Activated naive CD4-positive, alpha-beta T cell treated with anti-CD3 and anti-CD28 coated beads for 36 hours (primary cell): ENCODE measurements around the gene PQBP1. TPM values are rescaled to one million over a fixed set of nuclear protein-coding genes. Genes with fewer than 3 reads are reported as not detected.

Experiments used
- CTCF ChIA-PET: fragments of 350-600 bp; sonication (Branson Sonifier 250); formaldehyde crosslinking; loops from one replicate; lab custom pipeline; 2021; ENCODE audit warnings: antibody characterized with exemption; lab: Charles Lee
- DNase-seq: peaks from one replicate; pipeline ENCODE4 v3.0.0-alpha.2; 2020
- H3K27ac Mint-ChIP-seq: one replicate; pipeline ENCODE4 v1.8.0; 2021; ENCODE audit warnings: mild to moderate bottlenecking, mixed read lengths
- H3K27me3 Mint-ChIP-seq: one replicate; pipeline ENCODE4 v1.8.0; 2021; ENCODE audit warnings: low read depth, mixed read lengths
- H3K36me3 Mint-ChIP-seq: one replicate; pipeline ENCODE4 v1.8.0; 2021; ENCODE audit warnings: low read depth, mixed read lengths
- H3K4me1 Mint-ChIP-seq: one replicate; pipeline ENCODE4 v1.8.0; 2021; ENCODE audit warnings: low read depth, mixed read lengths
- H3K4me3 Mint-ChIP-seq: one replicate; pipeline ENCODE4 v1.8.0; 2021; ENCODE audit warnings: mild to moderate bottlenecking, moderate library complexity, mixed read lengths
- H3K9me3 Mint-ChIP-seq: one replicate; pipeline ENCODE4 v1.8.0; 2021; ENCODE audit warnings: mixed read lengths
- intact Hi-C: fragments of 100-400 bp; cut with micrococcal nuclease; formaldehyde crosslinking; loops from one replicate; pipeline ENCODE4 v1.15.1; 2023
- total RNA-seq, 2 experiments: library from RNA; stranded (reverse); gene quantifications; one replicate each; pipeline ENCODE4 v1.2.3, GENCODE V29; 2021

The PQBP1 gene
- total RNA-seq, 2 experiments from 2014 or later = 86.8 to 94.5 TPM

GRCh38 chrX:48914593-48915493 is 17.1 kb downstream of the PQBP1 start:
- Mint-ChIP-seq H3K27me3 (peaks cover 11% of the 10 kb centered on the region), H3K27ac (peak overlapping the region; percentile 99), H3K9me3 (no peaks in the 10 kb centered on the region), H3K4me1 (peaks cover 34% of the 10 kb centered on the region), H3K36me3 (peaks cover 82% of the 10 kb centered on the region), H3K4me3 (peak overlapping the region; percentile 95)
- no peak for DNase-seq
- CTCF ChIA-PET = interaction anchor here (1.5 to 1.6 kb wide), 4 partner anchors 22 to 31 kb away, joined by 4 to 7 read pairs (median 5); no protein-coding TSS in a partner anchor
- intact Hi-C loops = loop anchor here (5.0 kb wide), 3 partner anchors 32 to 113 kb away; partner anchors contain the start of genes GRIPAP1 and HDAC6

DNA sequence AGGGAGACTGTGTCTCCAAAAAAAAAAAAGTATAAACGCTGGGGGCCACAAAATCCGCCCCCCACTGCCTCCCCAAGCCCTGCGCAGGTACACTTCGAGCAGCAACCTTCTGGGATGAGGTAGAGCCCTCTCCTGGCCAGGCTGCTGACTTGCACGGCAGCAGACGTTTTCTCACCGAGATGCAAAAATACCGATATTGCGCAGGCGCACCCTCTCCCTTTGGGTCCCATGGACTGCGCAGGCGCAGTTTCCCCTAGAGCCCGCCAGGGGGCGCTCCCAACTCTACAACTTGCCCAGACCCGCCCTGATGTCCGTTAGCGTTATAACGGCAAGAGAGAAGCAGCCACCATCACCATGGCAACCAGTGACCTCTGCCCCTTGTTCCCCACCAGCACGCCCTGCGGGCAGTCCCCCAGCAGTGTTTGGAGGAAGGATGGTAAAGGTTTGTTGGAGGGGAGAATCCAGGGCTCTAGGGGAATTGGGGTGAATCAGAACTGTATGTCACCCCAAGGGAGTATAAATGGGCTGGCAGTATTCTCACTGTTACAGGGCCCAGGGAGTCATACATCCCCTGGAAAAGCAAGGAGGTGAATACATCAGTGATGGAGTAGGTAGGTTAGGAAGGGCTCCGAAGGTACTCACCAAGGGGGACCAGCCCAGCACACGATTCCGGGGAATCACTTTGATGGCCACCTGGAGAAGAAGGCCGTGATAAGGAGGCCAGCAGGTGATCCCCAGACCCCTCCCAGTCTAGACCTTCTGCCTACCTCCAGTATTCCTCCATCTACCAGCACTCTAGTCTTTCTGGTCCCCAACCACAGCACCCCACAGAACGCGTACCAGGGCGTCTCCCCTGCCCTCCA is 19.6 kb downstream of the PQBP1 start:
- peak; percentile 92 for DNase-seq
- Mint-ChIP-seq H3K9me3 (no peaks in the 10 kb centered on the region), H3K4me3 (peak overlapping the region; percentile 95), H3K4me1 (peaks cover 39% of the 10 kb centered on the region), H3K27me3 (peaks cover 2% of the 10 kb centered on the region), H3K27ac (peak overlapping the region; percentile 99), H3K36me3 (peaks cover 77% of the 10 kb centered on the region)
- CTCF ChIA-PET = interaction anchor here (0.7 to 1.6 kb wide), 2 partner anchors 20 to 187 kb away, joined by 3 read pairs; partner anchors contain the start of genes PQBP1 and TIMM17B
- intact Hi-C loops = loop anchor here (5.0 kb wide), 1 partner anchor 115 kb away; the partner anchor contains the start of gene HDAC6

GRCh38 chrX:48918301-48918642 is 20.5 kb downstream of the PQBP1 start:
- Mint-ChIP-seq H3K4me3 (peak overlapping the region; percentile 95), H3K27me3 (peaks cover 2% of the 10 kb centered on the region), H3K4me1 (peaks cover 40% of the 10 kb centered on the region), H3K27ac (peak overlapping the region; percentile 99), H3K36me3 (peaks cover 74% of the 10 kb centered on the region), H3K9me3 (no peaks in the 10 kb centered on the region)
- intact Hi-C loops = loop anchor here (5.0 kb wide), 1 partner anchor 116 kb away; the partner anchor contains the start of gene HDAC6
- CTCF ChIA-PET = no interaction called here
- no peak for DNase-seq

GRCh38 chrX:48918643-48919340 is 21.1 kb downstream of the PQBP1 start, which contains the start of gene PIM2:
Gene PIM2, minus strand, starts transcription at chrX:48919024. Its CDS starts 190 bp downstream, at chrX:48918834.
- CTCF ChIA-PET = interaction anchor here (0.6 to 3.7 kb wide), 3 partner anchors 21 to 26 kb away, joined by 3 to 42 read pairs (median 4); partner anchors contain the start of genes PQBP1 and TIMM17B
- peaks cover 38% of the 10 kb centered on the region for H3K4me1 Mint-ChIP-seq
- intact Hi-C loops = loop anchor here (1.0 to 5.0 kb wide), 5 partner anchors 19 to 125 kb away; partner anchors contain the start of genes HDAC6, PQBP1, TFE3 and TIMM17B
- peaks cover 2% of the 10 kb centered on the region for H3K27me3 Mint-ChIP-seq
- peak within 1 kb of the TSS; percentile 99 for H3K27ac Mint-ChIP-seq
- no peaks in the 10 kb centered on the region for H3K9me3 Mint-ChIP-seq
- peak within 1 kb of the TSS; percentile 95 for H3K4me3 Mint-ChIP-seq
- peaks cover 70% of the 10 kb centered on the region for H3K36me3 Mint-ChIP-seq
- DNase-seq = peak; percentile 94

DNA sequence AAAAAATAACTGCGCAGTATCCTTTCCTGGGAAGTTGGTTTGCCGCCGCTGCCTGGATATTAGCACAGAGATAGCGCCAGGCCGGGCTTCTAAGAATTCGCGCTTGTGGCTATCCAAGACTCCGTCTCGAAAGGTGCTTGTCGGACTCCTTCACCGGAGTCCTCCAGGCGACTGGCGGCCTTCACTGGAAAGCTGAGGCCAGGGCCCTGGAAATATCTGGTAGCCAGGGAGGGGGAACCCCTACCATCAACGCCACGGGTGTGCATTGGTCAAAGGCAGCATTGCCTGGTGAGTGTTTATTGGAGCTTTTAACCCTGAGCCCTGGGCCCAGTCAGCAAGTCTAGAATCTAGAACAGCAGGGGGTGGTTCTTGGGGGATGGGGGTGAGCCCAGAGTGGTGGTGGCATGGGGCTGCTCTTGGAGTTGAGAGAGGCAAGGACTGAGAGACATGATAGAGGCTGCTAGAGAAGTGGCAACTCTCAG is 21.7 kb downstream of the PQBP1 start:
- H3K27ac Mint-ChIP-seq = peak overlapping the region; percentile 99
- H3K9me3 Mint-ChIP-seq = no peaks in the 10 kb centered on the region
- peaks cover 2% of the 10 kb centered on the region for H3K27me3 Mint-ChIP-seq
- H3K4me3 Mint-ChIP-seq = peak overlapping the region; percentile 95
- peak; percentile 71 for DNase-seq
- peaks cover 68% of the 10 kb centered on the region for H3K36me3 Mint-ChIP-seq
- intact Hi-C loops = loop anchor here (1.0 to 5.0 kb wide), 5 partner anchors 18 to 124 kb away; partner anchors contain the start of genes HDAC6, PQBP1, TFE3 and TIMM17B
- CTCF ChIA-PET = interaction anchor here (0.6 to 3.7 kb wide), 3 partner anchors 21 to 26 kb away, joined by 3 to 42 read pairs (median 4); partner anchors contain the start of genes PQBP1 and TIMM17B
- peaks cover 37% of the 10 kb centered on the region for H3K4me1 Mint-ChIP-seq

- intact Hi-C loops = loop anchor here (1.0 to 5.0 kb wide), 5 partner anchors 17 to 123 kb away; partner anchors contain the start of genes HDAC6, PQBP1, TFE3 and TIMM17B
- Mint-ChIP-seq H3K4me3 (peak overlapping the region; percentile 95), H3K27ac (peak overlapping the region; percentile 99), H3K9me3 (no peaks in the 10 kb centered on the region), H3K27me3 (peaks cover 2% of the 10 kb centered on the region), H3K4me1 (peaks cover 35% of the 10 kb centered on the region), H3K36me3 (peaks cover 63% of the 10 kb centered on the region)
- DNase-seq = peak; percentile 67
- CTCF ChIA-PET = interaction anchor here (1.0 to 3.7 kb wide), 3 partner anchors 15 to 25 kb away, joined by 4 to 42 read pairs (median 4); no protein-coding TSS in a partner anchor
Measured at GRCh38 chrX:48919947-48920717, 22.4 kb downstream of the PQBP1 start.

DNA sequence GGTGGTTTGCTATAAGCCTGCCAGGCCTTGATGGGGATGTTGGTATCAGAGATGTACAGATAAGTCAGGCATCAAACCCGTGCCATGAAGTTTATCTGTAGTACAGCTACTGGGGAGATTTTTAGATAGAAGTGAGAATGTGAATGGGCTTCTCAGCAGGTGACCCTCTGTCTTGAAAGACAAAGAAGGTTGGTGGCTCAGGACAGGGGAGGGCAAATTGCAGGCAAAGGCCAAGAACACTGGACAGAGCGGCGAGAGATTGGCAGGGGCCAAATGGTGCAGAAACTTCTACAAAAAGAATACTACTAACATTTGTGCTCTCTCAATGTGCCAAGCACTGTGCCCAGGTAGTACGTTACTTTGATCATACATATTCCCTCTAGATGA is 23.0 kb downstream of the PQBP1 start:
- DNase-seq = no peak
- no peaks in the 10 kb centered on the region for H3K9me3 Mint-ChIP-seq
- H3K4me1 Mint-ChIP-seq = peaks cover 40% of the 10 kb centered on the region
- peak overlapping the region; percentile 95 for H3K4me3 Mint-ChIP-seq
- intact Hi-C loops = no loop called here
- peaks cover 61% of the 10 kb centered on the region for H3K36me3 Mint-ChIP-seq
- H3K27me3 Mint-ChIP-seq = peaks cover 2% of the 10 kb centered on the region
- CTCF ChIA-PET = interaction anchor here (1.7 to 3.7 kb wide), 2 partner anchors 14 to 19 kb away, joined by 4 to 42 read pairs; no protein-coding TSS in a partner anchor
- H3K27ac Mint-ChIP-seq = peak overlapping the region; percentile 99

DNA sequence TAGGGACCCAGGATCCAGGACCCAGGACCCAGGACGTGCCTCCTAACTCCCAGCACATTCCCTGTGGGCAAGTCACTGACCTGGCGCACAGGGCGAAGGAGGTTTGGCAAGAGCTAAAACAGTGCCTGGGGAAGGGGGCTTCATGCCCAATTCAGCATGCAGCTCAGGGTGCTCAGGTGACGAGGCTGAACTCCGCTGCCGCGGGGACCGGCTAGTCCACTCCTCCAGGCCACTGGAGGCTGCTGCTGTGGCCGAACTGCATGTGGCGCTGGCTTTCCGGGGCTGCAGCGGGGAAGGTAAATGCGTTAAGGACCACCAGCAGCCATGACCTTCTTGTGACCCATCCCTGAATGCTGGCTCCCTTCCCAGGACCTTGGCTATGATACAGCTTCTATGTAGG is 26.0 kb downstream of the PQBP1 start:
- Mint-ChIP-seq H3K27me3 (no peaks in the 10 kb centered on the region), H3K4me3 (no peak overlapping the region), H3K27ac (peak overlapping the region; percentile 80), H3K4me1 (peaks cover 53% of the 10 kb centered on the region), H3K36me3 (peaks cover 35% of the 10 kb centered on the region), H3K9me3 (no peaks in the 10 kb centered on the region)
- no peak for DNase-seq
- CTCF ChIA-PET = no interaction called here
- intact Hi-C loops = no loop called here

- H3K9me3 Mint-ChIP-seq = no peaks in the 10 kb centered on the region
- peak; percentile 17 for DNase-seq
- H3K27ac Mint-ChIP-seq = peak overlapping the region; percentile 80
- CTCF ChIA-PET = no interaction called here
- no peaks in the 10 kb centered on the region for H3K27me3 Mint-ChIP-seq
- peaks cover 53% of the 10 kb centered on the region for H3K4me1 Mint-ChIP-seq
- intact Hi-C loops = no loop called here
- peak overlapping the region; percentile 2 for H3K4me3 Mint-ChIP-seq
- H3K36me3 Mint-ChIP-seq = peaks cover 33% of the 10 kb centered on the region
Measured at GRCh38 chrX:48924270-48924669, 26.5 kb downstream of the PQBP1 start.

- Mint-ChIP-seq H3K4me3 (no peak overlapping the region), H3K36me3 (peaks cover 26% of the 10 kb centered on the region), H3K9me3 (no peaks in the 10 kb centered on the region), H3K27ac (no peak overlapping the region), H3K27me3 (no peaks in the 10 kb centered on the region), H3K4me1 (peaks cover 39% of the 10 kb centered on the region)
- CTCF ChIA-PET = interaction anchor here (1.2 to 1.4 kb wide), 2 partner anchors 11 to 45 kb away, joined by 3 to 5 read pairs; partner anchors contain the start of gene KCND1
- DNase-seq = no peak
- intact Hi-C loops = no loop called here
Measured at GRCh38 chrX:48927123-48927522, 29.4 kb downstream of the PQBP1 start.
